H9 (cell line): ENCODE data around the gene SRL. TPM values are rescaled to one million over a fixed set of nuclear protein-coding genes. Genes with fewer than 3 reads are reported as not detected.

Experiments
- DNase-seq: peaks from one replicate; pipeline ENCODE4 v3.0.0-alpha.2; 2017
- H2AFZ ChIP-seq: one replicate; pipeline ENCODE4 v1.6.1; 2013; ENCODE audit warnings: mild to moderate bottlenecking, low read length, control low read depth, moderate library complexity
- H2AK5ac ChIP-seq: 2 replicates; pipeline ENCODE4 v1.6.1; 2013; ENCODE audit warnings: low read length, control low read depth, mixed read lengths; ENCODE audit not compliant: insufficient read length
- H2BK120ac ChIP-seq: one replicate; pipeline ENCODE4 v1.6.1; 2013; ENCODE audit warnings: low read depth, mild to moderate bottlenecking, low read length, control low read depth, inconsistent platforms; ENCODE audit not compliant: poor library complexity, severe bottlenecking
- H2BK12ac ChIP-seq: 2 replicates; pipeline ENCODE4 v1.6.1; 2013; ENCODE audit warnings: low read length, control low read depth, mixed read lengths, low read depth; ENCODE audit not compliant: insufficient read length
- H2BK15ac ChIP-seq: 2 replicates; pipeline ENCODE4 v1.6.1; 2013; ENCODE audit warnings: low read depth, low read length, control low read depth
- H2BK20ac ChIP-seq: one replicate; pipeline ENCODE4 v1.6.1; 2013; ENCODE audit warnings: low read depth, mild to moderate bottlenecking, low read length, control low read depth, inconsistent platforms; ENCODE audit not compliant: poor library complexity, severe bottlenecking
- H2BK5ac ChIP-seq: 2 replicates; pipeline ENCODE4 v1.6.1; 2013; ENCODE audit warnings: low read length, control low read depth, mixed read lengths; ENCODE audit not compliant: insufficient read length
- H3K14ac ChIP-seq: 2 replicates; pipeline ENCODE4 v1.6.1; 2013; ENCODE audit warnings: low read length, control low read depth; ENCODE audit not compliant: insufficient read depth
- H3K18ac ChIP-seq: 2 replicates; pipeline ENCODE4 v1.6.1; 2013; ENCODE audit warnings: low read depth, mild to moderate bottlenecking, mixed read lengths, low read length, control low read depth; ENCODE audit not compliant: insufficient read length
- H3K23ac ChIP-seq: 2 replicates; pipeline ENCODE4 v1.6.1; 2013; ENCODE audit warnings: low read length, control low read depth, mixed read lengths, low read depth; ENCODE audit not compliant: insufficient read length
- H3K23me2 ChIP-seq: 2 replicates; pipeline ENCODE4 v1.6.1; 2013; ENCODE audit warnings: low read depth, mild to moderate bottlenecking, mixed read lengths, low read length, control low read depth; ENCODE audit not compliant: insufficient read length, poor library complexity, severe bottlenecking
- H3K27ac ChIP-seq: 2 replicates; pipeline ENCODE4 v1.5.1; 2013; ENCODE audit warnings: low read length, control low read depth, mixed read lengths, low read depth; ENCODE audit not compliant: insufficient read length
- H3K27me3 ChIP-seq: 2 replicates; pipeline ENCODE4 v1.6.1; 2013; ENCODE audit warnings: low read length, control low read depth, inconsistent platforms; ENCODE audit not compliant: insufficient read depth
- H3K4ac ChIP-seq: 2 replicates; pipeline ENCODE4 v1.6.1; 2013; ENCODE audit warnings: low read depth, mild to moderate bottlenecking, control low read depth, inconsistent platforms, low read length, moderate library complexity
- H3K4me1 ChIP-seq: 2 replicates; pipeline ENCODE4 v1.6.1; 2013; ENCODE audit warnings: low read length, control low read depth, inconsistent platforms; ENCODE audit not compliant: insufficient read depth
- H3K4me2 ChIP-seq: 2 replicates; pipeline ENCODE4 v1.6.1; 2013; ENCODE audit warnings: low read length, control low read depth, mixed read lengths; ENCODE audit not compliant: insufficient read length, insufficient read depth
- H3K56ac ChIP-seq: 2 replicates; pipeline ENCODE4 v1.6.1; 2013; ENCODE audit warnings: low read depth, mild to moderate bottlenecking, mixed read lengths, low read length, control low read depth; ENCODE audit not compliant: insufficient read length
- H3K79me1 ChIP-seq: 2 replicates; pipeline ENCODE4 v1.6.1; 2013; ENCODE audit warnings: low read depth, mild to moderate bottlenecking, moderate library complexity, low read length, control low read depth, inconsistent platforms; ENCODE audit not compliant: insufficient read depth, poor library complexity, severe bottlenecking
- H3K79me2 ChIP-seq: 2 replicates; pipeline ENCODE4 v1.6.1; 2013; ENCODE audit warnings: low read length, control low read depth, inconsistent platforms; ENCODE audit not compliant: insufficient read depth
- H3K9ac ChIP-seq: 2 replicates; pipeline ENCODE4 v1.6.1; 2013; ENCODE audit warnings: low read length, control low read depth, mixed read lengths; ENCODE audit not compliant: insufficient read length; ENCODE audit errors: extremely low read depth
- H3K9me3 ChIP-seq: one replicate; pipeline ENCODE4 v1.6.1; 2013; ENCODE audit warnings: low read depth, low read length, inconsistent platforms; ENCODE audit not compliant: control insufficient read depth
- H3T11ph ChIP-seq: one replicate; pipeline ENCODE4 v1.6.1; 2013; ENCODE audit warnings: mild to moderate bottlenecking, low read length, control low read depth, inconsistent platforms
- H4K20me1 ChIP-seq: one replicate; pipeline ENCODE4 v1.6.1; 2013; ENCODE audit not compliant: control insufficient read depth, insufficient read length, insufficient read depth
- H4K5ac ChIP-seq: 2 replicates; pipeline ENCODE4 v1.6.1; 2013; ENCODE audit warnings: low read depth, mild to moderate bottlenecking, mixed read lengths, low read length, control low read depth; ENCODE audit not compliant: insufficient read length
- H4K8ac ChIP-seq: replicated peaks from 2 replicates; pipeline ENCODE4 v1.6.1; 2013; ENCODE audit warnings: low read length, control low read depth, mixed read lengths, low read depth; ENCODE audit not compliant: insufficient read length
- H4K91ac ChIP-seq: 2 replicates; pipeline ENCODE4 v1.6.1; 2013; ENCODE audit warnings: low read depth, mild to moderate bottlenecking, moderate library complexity, mixed read lengths, low read length, control low read depth; ENCODE audit not compliant: insufficient read length
- H3K27ac Mint-ChIP-seq, 3 experiments: 2 replicates in 2 of 3; 3 replicates in 1 of 3; pipeline ENCODE4 v1.8.0; 2020 to 2021; ENCODE audit warnings: mixed read lengths in 3 of 3, mild to moderate bottlenecking in 1 of 3, moderate library complexity in 1 of 3
- H3K27me3 Mint-ChIP-seq: 2 replicates; pipeline ENCODE4 v1.8.0; 2021; ENCODE audit warnings: low read depth, mild to moderate bottlenecking, moderate library complexity, mixed read lengths
- H3K36me3 Mint-ChIP-seq, 3 experiments: 2 replicates in 2 of 3; 3 replicates in 1 of 3; pipeline ENCODE4 v1.8.0; 2020 to 2021; ENCODE audit warnings: low read depth in 3 of 3, mixed read lengths in 3 of 3; ENCODE audit not compliant: insufficient read depth in 1 of 3
- H3K4me1 Mint-ChIP-seq, 2 experiments: 2 replicates each; pipeline ENCODE4 v1.8.0; 2020; ENCODE audit warnings: mixed read lengths in 2 of 2
- H3K4me3 Mint-ChIP-seq, 2 experiments: 2 replicates in 1 of 2; 3 replicates in 1 of 2; pipeline ENCODE4 v1.8.0; 2020 to 2021; ENCODE audit warnings: mild to moderate bottlenecking in 2 of 2, mixed read lengths in 2 of 2, moderate library complexity in 1 of 2
- H3K9me3 Mint-ChIP-seq, 2 experiments: 2 replicates in 1 of 2; 3 replicates in 1 of 2; pipeline ENCODE4 v1.8.0; 2020; ENCODE audit warnings: mild to moderate bottlenecking in 2 of 2, mixed read lengths in 2 of 2, moderate library complexity in 1 of 2
- CTCF ChIP-seq: fragments of 200-600 bp; sonication (generic); conservative IDR thresholded peaks from 3 replicates; pipeline ENCODE4 v1.8.0; 2021; ENCODE audit warnings: antibody characterized with exemption, mild to moderate bottlenecking
- WGBS: extraction: QIAGEN DNeasy Blood & Tissue Kit; methylation state at CpG from one replicate; pipeline ENCODE4 v1.1.7; 2013; ENCODE audit warnings: missing lambda C conversion rate, low lambda C conversion rate, mixed read lengths; ENCODE audit not compliant: insufficient read length; ENCODE audit errors: extremely low coverage; 5-methylcytosine and 5-hydroxymethylcytosine counted together
- total RNA-seq: library from RNA; stranded (reverse); gene quantifications from 2 replicates; pipeline ENCODE4 v1.2.1, GENCODE V29; 2021

SRL gene
- total RNA-seq, 1 experiment from 2014 or later, result not detected

- no peak overlapping the region for H3K4ac ChIP-seq
- no peak overlapping the region for H3K23ac ChIP-seq
- no peak for DNase-seq
- H3T11ph ChIP-seq, result no peak overlapping the region
- no peak overlapping the region for H3K56ac ChIP-seq
- no peaks in the 10 kb centered on the region for H3K79me1 ChIP-seq
- H3K4me2 ChIP-seq, result no peak overlapping the region
- H4K20me1 ChIP-seq, result no peaks in the 10 kb centered on the region
- Mint-ChIP-seq H3K27ac (no peak overlapping the region; a peak in 1 of 7 replicates), H3K9me3 (no peaks in the 10 kb centered on the region), H3K27me3 (no peaks in the 10 kb centered on the region; the same call in none of the 2 replicates), H3K36me3 (no peaks in the 10 kb centered on the region), H3K4me3 (no peak overlapping the region), H3K4me1 (peaks cover 6 to 11% of the 10 kb centered on the region in 2 experiments)
- no peak overlapping the region for H4K5ac ChIP-seq
- H2BK5ac ChIP-seq, result no peak overlapping the region
- H3K23me2 ChIP-seq, result no peaks in the 10 kb centered on the region
- H3K14ac ChIP-seq, result no peak overlapping the region
- WGBS, result no CpG with 5 or more reads among the region's 1 CpG
- TF ChIP-seq CTCF, result no peak
- H2BK120ac ChIP-seq, result no peak overlapping the region
- H2BK15ac ChIP-seq, result no peak overlapping the region
- H3K79me2 ChIP-seq, result no peaks in the 10 kb centered on the region
- no peak overlapping the region for H2BK20ac ChIP-seq
- no peak overlapping the region for H2BK12ac ChIP-seq
- H4K91ac ChIP-seq, result no peak overlapping the region
- no peaks in the 10 kb centered on the region for H3K9me3 ChIP-seq
- no peak overlapping the region for H3K27ac ChIP-seq
- H3K9ac ChIP-seq, result no peak overlapping the region
- H4K8ac ChIP-seq, result no peak overlapping the region
- no peak overlapping the region for H2AK5ac ChIP-seq
- H3K27me3 ChIP-seq, result no peaks in the 10 kb centered on the region
- no peak overlapping the region for H3K18ac ChIP-seq
- no peak overlapping the region for H2AFZ ChIP-seq
- no peaks in the 10 kb centered on the region for H3K4me1 ChIP-seq
Observed at GRCh38 chr16:4200781-4201137, 41.1 kb downstream of the SRL start.
